PFSK-1 (cell line): ENCODE measurements around the gene CEP112.

ENCODE experiments used
- FOXP2 ChIP-seq: optimal IDR thresholded peaks from 2 replicates; pipeline ENCODE3; 2011; ENCODE audit warnings: borderline replicate concordance, control low read depth, inconsistent platforms; ENCODE audit not compliant: insufficient read depth; ENCODE audit errors: extremely low read length, extremely low read depth
- POLR2AphosphoS5 ChIP-seq: IDR thresholded peaks from 2 replicates; pipeline ENCODE4 v1.6.1; 2012; ENCODE audit warnings: low read depth, mild to moderate bottlenecking, control low read depth, low read length, moderate library complexity
- REST ChIP-seq, 2 experiments: IDR thresholded peaks; 2 replicates each; pipeline versions ENCODE4 v1.6.1 to v1.8.0; 2011 to 2012; ENCODE audit warnings: low read depth in 2 of 2, low read length in 2 of 2, control low read depth in 1 of 2, inconsistent platforms in 1 of 2, mild to moderate bottlenecking in 1 of 2, moderate library complexity in 1 of 2; ENCODE audit not compliant: insufficient read depth in 1 of 2
- SIN3A ChIP-seq: IDR thresholded peaks from 2 replicates; pipeline ENCODE4 v1.6.1; 2012; ENCODE audit warnings: mild to moderate bottlenecking, low read length, moderate library complexity, borderline replicate concordance; ENCODE audit not compliant: insufficient read depth
- TAF1 ChIP-seq: IDR thresholded peaks from 2 replicates; pipeline ENCODE4 v1.6.1; 2012; ENCODE audit warnings: low read length, control low read depth, borderline replicate concordance; ENCODE audit not compliant: insufficient read depth

GRCh38 chr17:65851965-65852736 is 339.8 kb downstream of the CEP112 start:
- no peak for TF ChIP-seq POLR2AphosphoS5
- TF ChIP-seq REST (IDR thresholded peaks at IDR 0.05; ENCODE audit: insufficient read depth in 1 of 2, low read depth in 2 of 2, low read length in 2 of 2), result no peak
- no peak for TF ChIP-seq SIN3A
- no peak for TF ChIP-seq FOXP2
- TF ChIP-seq TAF1, result no peak
